HEK293 (cell line): ENCODE data around the gene TIPRL.

Source experiments
- AEBP2 ChIP-seq: fragments of 450-650 bp; formaldehyde crosslinking; IDR thresholded peaks from 2 replicates; pipeline ENCODE4 v1.5.1; 2016; ENCODE audit warnings: missing biosample characterization, missing genetic modification characterization, borderline replicate concordance
- CTCF ChIP-seq: fragments of 450-650 bp; formaldehyde crosslinking; IDR thresholded peaks from 2 replicates; pipeline ENCODE4 v1.5.1; 2016; ENCODE audit warnings: missing biosample characterization, missing genetic modification characterization
- HOXD13 ChIP-seq: sonication (generic); formaldehyde crosslinking; IDR thresholded peaks from 2 replicates; pipeline ENCODE4 v1.8.0; 2022; ENCODE audit warnings: missing genetic modification reagents, borderline replicate concordance
- ZBTB21 ChIP-seq: fragments of 450-650 bp; formaldehyde crosslinking; IDR thresholded peaks from 2 replicates; pipeline ENCODE4 v1.5.1; 2017; ENCODE audit warnings: missing biosample characterization, missing genetic modification characterization
- ZFP41 ChIP-seq: fragments of 450-650 bp; formaldehyde crosslinking; IDR thresholded peaks from 2 replicates; pipeline ENCODE4 v1.5.1; 2016; ENCODE audit warnings: missing biosample characterization, missing genetic modification characterization, borderline replicate concordance
- ZNF302 ChIP-seq: fragments of 450-650 bp; formaldehyde crosslinking; IDR thresholded peaks from 2 replicates; pipeline ENCODE4 v1.5.1; 2016; ENCODE audit warnings: missing biosample characterization, missing genetic modification characterization, low read depth
- ZNF514 ChIP-seq: fragments of 450-650 bp; formaldehyde crosslinking; IDR thresholded peaks from 2 replicates; pipeline ENCODE4 v1.5.1; 2016; ENCODE audit warnings: missing biosample characterization, missing genetic modification characterization
- ZNF658 ChIP-seq: fragments of 450-650 bp; formaldehyde crosslinking; IDR thresholded peaks from 2 replicates; pipeline ENCODE4; 2016; ENCODE audit warnings: missing biosample characterization, missing genetic modification characterization
- ZSCAN5A ChIP-seq: fragments of 450-650 bp; formaldehyde crosslinking; IDR thresholded peaks from 2 replicates; pipeline ENCODE4 v1.5.1; 2016; ENCODE audit warnings: missing biosample characterization, missing genetic modification characterization

GRCh38 chr1:168217664-168218063, 38.9 kb downstream of the TIPRL start:
- TF ChIP-seq CTCF (tag by site-specific recombination) (no peak), HOXD13 (CRISPR knock-in tag) (no peak), AEBP2 (tag by site-specific recombination) (no peak), ZFP41 (no peak), ZNF302 (tag by site-specific recombination) (no peak), ZNF658 (tag by site-specific recombination) (no peak), ZNF514 (tag by site-specific recombination) (no peak), ZBTB21 (tag by site-specific recombination) (no peak), ZSCAN5A (tag by site-specific recombination) (no peak)
